ENCODE results near the gene GSTO2.

GRCh38 chr10:104309980-104310978 is 41.3 kb downstream of the GSTO2 start:
- TF ChIP-seq CTCF (IDR thresholded peaks at IDR 0.05; ENCODE audit: poor library complexity) (no peak), EZH2phosphoT487 (IDR thresholded peaks at IDR 0.05; ENCODE audit: low read depth, severe bottlenecking, unreplicated experiment) (no peak)

Measured in hepatocyte (in vitro differentiated cells).